Bronchial epithelial cell (primary cell): ENCODE measurements around the gene OSBPL3. TPM values are rescaled to one million over a fixed set of nuclear protein-coding genes. Genes with fewer than 3 reads are reported as not detected.

Experiments
- DNase-seq: peaks from one replicate; pipeline ENCODE4 v3.0.0-alpha.2; 2010; ENCODE audit warnings: low read depth
- FAIRE-seq: peaks from 2 replicates; lab custom pipeline; 2011; peaks lifted over from hg19 to GRCh38; lab: Jason Lieb, UNC
- H3K27me3 ChIP-seq: 2 replicates; pipeline ENCODE4 v1.5.1; 2011; ENCODE audit warnings: low read length; ENCODE audit not compliant: control insufficient read depth, insufficient read depth
- H3K36me3 ChIP-seq: 2 replicates; pipeline ENCODE4 v1.5.1; 2011; ENCODE audit warnings: low read length; ENCODE audit not compliant: control insufficient read depth, insufficient read depth
- H3K4me3 ChIP-seq: 2 replicates; pipeline ENCODE4 v1.5.1; 2011; ENCODE audit warnings: mild to moderate bottlenecking, low read depth, low read length, control low read depth
- total RNA-seq: library from RNA; depleted of rRNA; stranded (reverse); fragments of >200 nt; gene quantifications from 2 replicates; pipeline ENCODE4 v1.2.1, GENCODE V29; 2014
- TF ChIP-seq, protein P1 (sequence below): IDR thresholded peaks from 2 replicates; pipeline ENCODE4 v1.5.1; 2011; ENCODE audit warnings: mild to moderate bottlenecking, moderate library complexity, low read length, control low read depth, inconsistent platforms; ENCODE audit not compliant: insufficient read depth, severe bottlenecking

Gene OSBPL3
- total RNA-seq, 1 donor from 2014 or later: 25.0 TPM

DNA sequence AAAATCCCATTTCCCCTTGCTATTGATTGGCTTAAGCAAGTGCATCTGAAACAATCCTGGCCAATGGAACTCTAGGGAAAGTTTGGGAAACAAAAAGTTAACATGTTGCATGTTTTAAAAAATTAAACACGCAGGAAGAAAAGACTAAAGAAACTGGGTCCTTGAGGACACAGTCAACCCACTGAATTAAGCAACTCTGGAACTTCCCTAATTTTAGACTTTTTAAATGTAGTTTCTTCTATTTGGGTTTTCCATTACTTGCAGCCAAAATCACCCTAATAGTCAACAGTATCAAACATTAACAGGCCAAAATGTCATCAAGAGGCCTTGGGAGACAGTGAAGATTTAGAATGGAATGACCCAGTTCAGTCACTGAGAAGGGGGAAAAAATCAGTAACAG lies 40.6 kb downstream of the OSBPL3 start:
- Histone ChIP-seq H3K27me3 (no peaks in the 10 kb centered on the region), H3K4me3 (no peak overlapping the region), H3K36me3 (no peaks in the 10 kb centered on the region)
- FAIRE-seq (no peak), DNase-seq (no peak)
- TF ChIP-seq, protein P1, sequence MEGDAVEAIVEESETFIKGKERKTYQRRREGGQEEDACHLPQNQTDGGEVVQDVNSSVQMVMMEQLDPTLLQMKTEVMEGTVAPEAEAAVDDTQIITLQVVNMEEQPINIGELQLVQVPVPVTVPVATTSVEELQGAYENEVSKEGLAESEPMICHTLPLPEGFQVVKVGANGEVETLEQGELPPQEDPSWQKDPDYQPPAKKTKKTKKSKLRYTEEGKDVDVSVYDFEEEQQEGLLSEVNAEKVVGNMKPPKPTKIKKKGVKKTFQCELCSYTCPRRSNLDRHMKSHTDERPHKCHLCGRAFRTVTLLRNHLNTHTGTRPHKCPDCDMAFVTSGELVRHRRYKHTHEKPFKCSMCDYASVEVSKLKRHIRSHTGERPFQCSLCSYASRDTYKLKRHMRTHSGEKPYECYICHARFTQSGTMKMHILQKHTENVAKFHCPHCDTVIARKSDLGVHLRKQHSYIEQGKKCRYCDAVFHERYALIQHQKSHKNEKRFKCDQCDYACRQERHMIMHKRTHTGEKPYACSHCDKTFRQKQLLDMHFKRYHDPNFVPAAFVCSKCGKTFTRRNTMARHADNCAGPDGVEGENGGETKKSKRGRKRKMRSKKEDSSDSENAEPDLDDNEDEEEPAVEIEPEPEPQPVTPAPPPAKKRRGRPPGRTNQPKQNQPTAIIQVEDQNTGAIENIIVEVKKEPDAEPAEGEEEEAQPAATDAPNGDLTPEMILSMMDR: no peak

- H3K27me3 ChIP-seq: no peaks in the 10 kb centered on the region
- no peak for DNase-seq
- FAIRE-seq: no peak
- H3K36me3 ChIP-seq: no peaks in the 10 kb centered on the region
- H3K4me3 ChIP-seq: no peak overlapping the region
- TF ChIP-seq, protein P1: no peak
These were observed 43.7 kb downstream of the OSBPL3 start for GRCh38 chr7:24936121-24936824.

- Histone ChIP-seq H3K36me3 (no peaks in the 10 kb centered on the region), H3K27me3 (no peaks in the 10 kb centered on the region), H3K4me3 (no peak overlapping the region)
- FAIRE-seq (no peak), DNase-seq (no peak)
- TF ChIP-seq, protein P1: no peak
These were observed 46.7 kb downstream of the OSBPL3 start for GRCh38 chr7:24933298-24933697.

- FAIRE-seq (no peak), DNase-seq (no peak)
- no peaks in the 10 kb centered on the region for H3K27me3 ChIP-seq
- TF ChIP-seq, protein P1: no peak
- H3K4me3 ChIP-seq: no peak overlapping the region
- H3K36me3 ChIP-seq: no peaks in the 10 kb centered on the region
These were observed 47.2 kb downstream of the OSBPL3 start for GRCh38 chr7:24932815-24933214.

- FAIRE-seq: no peak
- no peak for DNase-seq
- TF ChIP-seq, protein P1: no peak
- Histone ChIP-seq H3K36me3 (no peaks in the 10 kb centered on the region), H3K4me3 (no peak overlapping the region), H3K27me3 (no peaks in the 10 kb centered on the region)
These were observed 47.6 kb downstream of the OSBPL3 start for GRCh38 chr7:24932389-24932788.

DNA sequence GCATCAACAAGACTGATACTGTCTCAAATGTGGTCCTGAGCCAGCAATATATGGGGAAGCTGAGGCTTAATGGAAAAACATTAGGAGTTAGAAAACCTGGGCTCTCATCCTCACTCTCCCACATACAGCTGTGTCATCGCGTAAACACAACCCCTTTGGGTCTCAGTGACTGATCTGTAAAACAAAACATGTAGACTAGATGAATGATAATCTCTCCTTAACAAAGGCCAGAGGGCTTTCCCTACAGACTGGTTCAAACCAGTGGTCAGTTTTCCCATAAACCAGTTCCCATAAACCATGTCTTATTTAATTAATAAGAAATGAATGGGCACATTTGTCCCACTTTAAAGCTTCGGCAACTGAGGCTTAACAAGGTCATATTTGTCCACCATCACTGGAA lies 48.1 kb downstream of the OSBPL3 start:
- no peak overlapping the region for H3K4me3 ChIP-seq
- H3K27me3 ChIP-seq: no peaks in the 10 kb centered on the region
- no peaks in the 10 kb centered on the region for H3K36me3 ChIP-seq
- FAIRE-seq (no peak), DNase-seq (no peak)
- TF ChIP-seq, protein P1: no peak
